SIG-M5 (cell line): ENCODE measurements around the gene RDH12.
A peak's percentile ranks its signal among the peaks of the same experiment; 100 is the strongest.

Source experiments
- DNase-seq: peaks from one replicate; lab custom pipeline; 2025; lab: John Stamatoyannopoulos, UW

Gene RDH12

DNA sequence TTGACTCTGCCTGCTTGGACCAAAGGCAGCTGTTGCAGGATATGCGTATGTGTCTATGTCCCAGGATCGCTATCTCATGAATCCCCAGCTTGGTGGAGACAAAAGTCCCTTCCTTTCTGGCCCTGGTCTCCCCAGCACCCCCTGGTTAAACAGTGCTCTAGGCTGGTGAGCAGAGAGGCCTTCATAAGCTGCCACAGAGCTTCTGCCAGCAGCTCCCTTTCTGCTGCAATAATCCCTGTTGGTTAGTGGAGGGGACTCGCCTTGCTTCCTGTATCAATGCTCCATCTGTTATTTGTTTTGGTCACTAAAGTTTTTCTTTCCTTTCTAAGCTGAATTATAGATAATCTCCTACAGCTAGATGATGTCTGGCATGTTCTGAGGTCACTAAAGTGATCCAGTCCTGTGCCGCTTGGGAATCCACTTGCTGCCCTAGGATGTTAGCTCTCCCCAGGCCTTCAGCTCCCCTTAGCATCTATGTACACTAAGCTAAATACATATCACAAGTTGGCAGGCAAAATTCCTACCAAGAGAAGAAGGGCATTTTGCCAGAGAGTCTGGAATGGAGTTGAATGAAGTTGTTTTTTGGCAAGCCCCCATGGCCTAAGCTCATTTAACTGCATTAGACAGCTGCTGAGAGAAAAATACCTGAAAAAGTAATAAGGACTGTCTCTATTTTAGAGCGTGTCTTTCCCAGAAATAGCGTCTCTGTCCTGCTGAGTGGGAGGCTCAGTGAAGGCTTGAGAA, 47.8 kb downstream of the RDH12 start:
- DNase-seq, result no peak

DNA sequence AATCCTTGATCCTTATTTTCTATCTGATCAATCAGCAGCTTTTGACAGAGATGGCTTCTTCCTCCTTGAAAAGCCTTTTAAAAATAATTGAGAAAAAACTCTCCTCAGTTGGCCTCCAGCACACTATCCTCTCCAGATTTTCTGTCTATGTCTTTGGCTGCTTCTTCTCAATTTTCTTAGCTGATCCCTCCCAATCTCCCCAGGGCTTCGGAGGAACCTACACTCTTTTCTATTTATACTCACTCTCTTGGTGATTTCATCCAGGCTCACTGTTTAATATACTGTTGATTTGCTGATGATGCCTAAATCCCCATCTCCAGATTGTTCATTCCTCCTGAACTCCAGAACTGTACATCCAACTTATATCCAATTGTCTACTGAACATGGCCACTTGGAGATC, 54.8 kb downstream of the RDH12 start:
- DNase-seq, result no peak

DNA sequence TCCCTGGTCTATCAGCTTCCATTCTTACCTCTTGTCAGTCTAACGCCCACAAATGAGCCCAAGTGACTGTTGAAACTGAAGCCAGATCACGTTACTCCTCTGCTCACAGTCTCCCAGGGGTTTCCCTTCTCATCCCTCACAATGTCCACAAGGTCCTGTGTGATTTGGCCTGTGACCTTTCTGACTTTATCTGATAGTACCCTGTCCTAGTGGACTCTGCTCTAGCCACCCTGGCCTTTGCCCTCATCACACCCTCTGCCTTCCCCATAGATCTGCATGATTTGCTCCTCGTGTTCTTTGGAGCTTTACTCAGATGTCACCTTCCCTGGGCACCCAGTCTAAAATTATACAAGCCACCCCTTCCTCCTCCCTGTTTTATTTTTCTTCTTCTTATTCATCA, 55.5 kb downstream of the RDH12 start:
- DNase-seq, result no peak

DNA sequence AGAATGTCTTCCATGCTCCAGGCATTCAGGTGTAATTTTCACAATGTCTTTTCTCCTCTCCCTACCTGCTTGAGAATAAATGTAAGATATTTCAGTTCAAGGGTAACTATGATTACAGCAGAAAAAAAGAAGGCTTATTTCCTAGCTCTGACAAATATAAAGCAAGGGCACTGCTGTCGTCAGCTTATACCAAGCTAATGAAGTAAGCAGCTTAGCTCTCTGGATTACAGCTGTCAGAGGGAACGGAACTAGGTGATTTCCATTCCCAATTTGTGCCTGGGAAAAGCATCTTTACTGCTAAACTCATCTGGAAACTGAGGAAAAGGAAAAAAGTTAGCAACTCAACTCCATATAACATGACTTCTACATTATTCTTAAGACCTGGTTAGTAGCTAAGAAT, 58.2 kb downstream of the RDH12 start:
- DNase-seq, result no peak

DNA sequence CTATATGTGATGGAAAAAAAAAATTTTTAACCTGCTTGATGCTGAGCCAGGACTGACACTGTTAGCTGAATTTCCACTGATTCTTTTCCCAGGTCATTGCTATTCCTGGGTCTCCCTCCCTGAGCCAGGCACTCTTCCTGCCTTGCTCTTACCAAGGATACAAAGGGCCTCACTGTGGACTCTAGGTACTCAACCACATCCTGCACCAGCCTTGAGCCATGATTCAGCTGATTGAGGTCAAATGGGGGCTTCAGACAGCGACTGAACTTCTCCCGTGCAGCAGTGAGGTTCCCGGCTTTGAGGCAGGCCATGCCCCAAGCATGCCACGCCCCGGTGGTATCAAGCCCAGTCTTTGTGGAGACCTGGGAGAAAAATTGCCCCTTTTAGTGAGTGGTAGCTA, 60.4 kb downstream of the RDH12 start:
- DNase-seq, result no peak

DNA sequence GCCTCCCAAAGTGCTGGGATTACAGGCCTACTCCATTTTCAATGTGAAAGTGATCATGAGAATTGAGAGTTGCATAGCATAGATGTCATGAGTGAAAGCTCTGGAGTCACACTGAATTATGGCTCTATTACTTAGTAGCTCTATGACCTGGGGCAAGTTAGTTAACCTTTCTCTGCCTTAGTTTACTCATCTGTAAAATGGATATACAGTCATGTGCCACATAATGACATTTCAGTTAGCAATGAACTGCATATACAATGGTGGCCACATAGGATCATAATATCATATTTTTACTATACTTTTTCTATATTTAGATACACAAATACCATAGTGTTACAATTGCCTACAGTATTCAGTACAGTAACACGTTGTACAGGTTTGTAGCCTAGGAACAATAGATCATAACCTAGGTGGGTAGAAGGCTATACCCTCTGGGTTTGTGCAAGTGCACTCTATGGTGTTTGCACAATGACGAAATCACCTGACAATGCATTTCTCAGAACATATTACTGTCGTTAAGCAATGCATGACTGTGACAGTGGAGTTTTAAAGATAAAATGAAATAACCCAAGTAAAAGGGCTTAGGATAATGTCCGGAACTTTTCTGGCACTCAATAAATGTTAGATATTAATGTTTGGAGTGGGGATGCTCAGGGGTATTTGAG, 61.6 kb downstream of the RDH12 start:
- no peak for DNase-seq

DNA sequence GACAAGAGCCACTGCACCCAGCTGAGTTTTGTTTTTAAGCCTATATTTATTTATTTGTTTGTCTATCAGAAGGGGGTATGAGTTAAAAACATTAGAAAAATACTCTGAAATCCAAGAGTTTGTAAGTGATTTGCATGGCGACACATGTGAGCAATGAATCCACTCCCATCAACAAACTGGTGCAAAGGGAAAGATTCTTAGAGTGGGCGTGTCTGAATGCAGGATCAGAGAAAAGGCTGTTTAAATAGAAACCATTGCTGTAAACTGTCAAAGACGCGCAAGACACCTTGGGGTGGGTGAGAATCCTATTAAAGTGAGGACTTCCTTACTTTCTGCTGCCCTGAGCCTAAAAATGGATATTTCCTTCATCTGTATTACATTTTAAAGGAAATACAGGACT, 62.8 kb downstream of the RDH12 start:
- no peak for DNase-seq

DNA sequence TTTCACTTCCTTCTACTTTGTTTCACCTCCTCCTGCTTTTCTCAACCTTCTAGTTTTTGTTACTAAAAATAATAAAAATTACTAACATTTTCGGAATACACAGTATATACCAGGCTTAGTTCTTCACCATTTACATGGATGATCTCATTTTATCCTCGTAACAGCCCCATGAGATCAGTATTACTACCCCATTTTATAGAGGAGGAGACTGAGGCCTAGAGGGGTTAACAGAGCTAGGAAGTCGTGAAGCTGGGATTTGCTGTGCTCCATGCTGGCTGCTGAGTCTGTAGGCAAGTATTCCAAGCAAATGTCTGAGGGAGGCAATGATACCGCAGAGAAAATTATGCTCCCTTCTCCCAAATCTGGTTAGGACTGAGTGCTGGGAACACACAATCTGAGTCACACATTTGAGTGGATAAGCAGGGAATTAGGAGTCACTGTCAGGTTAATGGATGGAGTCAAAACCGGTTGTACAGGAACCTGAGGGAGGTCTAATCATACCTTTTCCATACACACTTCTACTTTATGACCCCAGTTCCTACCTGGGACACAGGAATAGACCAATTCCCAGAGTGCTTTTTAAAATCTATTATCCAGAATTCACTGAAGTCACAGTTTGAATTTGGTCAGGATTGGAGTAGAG, 63.6 kb downstream of the RDH12 start:
- DNase-seq, result no peak

DNA sequence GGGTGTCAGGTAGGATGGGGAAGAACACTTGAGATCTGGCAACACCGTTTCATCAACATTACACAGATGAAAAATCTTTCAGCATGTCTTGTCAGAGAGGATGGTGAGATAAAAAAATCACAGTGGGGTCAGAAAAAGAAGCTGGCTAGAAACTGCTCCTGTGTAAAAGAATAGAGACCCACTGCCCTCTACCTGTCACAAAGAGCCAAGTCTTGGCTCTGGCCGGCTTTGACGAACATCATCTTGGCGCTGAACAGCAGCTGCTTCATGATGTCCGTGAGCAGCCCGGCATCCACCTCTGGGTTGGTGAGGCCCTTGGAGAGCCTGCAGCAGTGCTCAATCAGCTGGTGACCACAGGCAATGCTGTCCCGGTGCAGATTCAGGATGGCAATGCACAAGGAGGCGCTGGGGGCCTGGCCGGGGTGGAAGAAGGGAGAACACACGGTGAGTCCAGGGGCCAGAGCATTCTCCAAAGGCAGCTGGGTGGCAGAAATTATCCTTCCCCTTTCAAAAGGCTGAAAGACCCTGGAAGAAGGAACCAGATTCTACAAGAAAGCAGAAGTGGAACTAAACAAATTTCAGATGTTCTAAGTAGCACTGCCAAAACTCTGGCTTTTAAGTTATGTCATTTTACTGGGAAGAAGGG, 64.5 kb downstream of the RDH12 start:
- peak; percentile 18 for DNase-seq

DNA sequence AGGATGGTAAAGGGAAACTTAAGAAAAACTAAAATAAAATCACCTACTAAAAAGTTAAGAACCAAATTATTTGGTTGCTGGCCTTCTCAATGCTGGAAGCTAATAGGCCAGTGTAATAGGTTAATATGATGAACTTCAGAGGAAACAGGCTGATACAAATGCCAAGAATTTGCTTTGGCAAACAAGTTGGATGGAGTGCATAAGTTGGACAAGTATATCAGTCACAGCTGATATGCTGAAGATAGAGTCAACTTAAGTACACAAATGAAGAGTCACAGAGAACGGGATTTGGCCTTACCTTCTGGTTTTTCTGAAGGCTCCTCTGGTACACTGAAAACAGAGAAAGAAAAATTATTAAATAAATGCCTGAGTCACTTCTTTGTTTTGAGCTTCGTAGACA, 66.5 kb downstream of the RDH12 start:
- DNase-seq, result no peak

DNA sequence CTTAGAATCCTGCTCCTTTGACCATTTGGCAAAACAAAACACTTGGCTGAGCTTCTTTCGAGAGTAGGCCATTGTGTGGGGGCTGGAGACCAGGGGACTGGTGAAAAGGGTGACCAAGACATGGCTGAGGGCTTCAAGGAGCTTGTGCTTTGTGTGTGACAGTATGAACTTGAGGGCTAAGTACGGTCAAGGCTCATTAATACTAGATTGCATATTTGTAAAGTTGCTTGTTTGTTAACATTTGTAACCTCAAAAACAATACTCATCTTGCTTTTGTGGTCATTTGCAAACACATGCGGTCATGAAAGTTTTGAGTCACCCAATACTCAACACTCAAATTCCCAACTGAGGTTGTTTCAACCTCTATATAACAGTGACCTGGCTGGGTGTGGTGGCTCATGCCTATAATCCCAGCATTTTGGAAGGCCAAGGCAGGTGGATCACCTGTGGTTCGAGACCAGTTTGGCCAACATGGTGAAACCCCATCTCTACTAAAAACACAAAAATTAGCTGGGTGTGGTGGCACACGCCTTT, 72.2 kb downstream of the RDH12 start:
- no peak for DNase-seq

DNA sequence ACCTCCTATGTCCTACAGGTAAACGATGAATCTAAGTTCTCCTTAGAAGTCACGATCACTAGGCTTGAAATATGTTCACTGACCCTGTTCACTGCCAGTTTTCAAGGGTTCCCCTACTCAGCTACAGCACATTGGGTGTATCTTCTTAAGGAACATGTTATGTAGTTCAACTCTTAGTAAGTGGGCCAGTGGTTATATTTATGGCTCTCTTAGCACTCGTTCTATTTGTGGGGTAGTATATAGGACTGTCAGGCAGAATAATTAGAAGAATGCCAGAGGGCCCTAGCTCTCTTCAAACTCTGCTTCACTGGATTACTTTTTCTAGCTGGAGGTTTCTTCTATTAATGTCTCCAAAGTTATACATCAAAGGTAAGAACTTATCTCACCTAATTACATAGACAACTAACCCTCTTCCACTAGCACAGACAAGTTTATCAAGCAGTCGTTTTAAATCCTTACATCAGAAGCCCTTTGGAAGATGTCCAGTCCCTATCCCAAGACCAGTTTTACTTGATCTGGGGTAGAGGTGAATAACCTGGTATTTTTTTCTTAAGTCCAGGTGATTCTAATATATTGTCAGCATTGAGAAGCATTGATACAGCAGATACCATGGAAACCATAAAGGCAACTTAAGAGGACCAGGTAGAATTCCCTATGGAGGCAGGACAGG, 75.1 kb downstream of the RDH12 start:
- no peak for DNase-seq

DNA sequence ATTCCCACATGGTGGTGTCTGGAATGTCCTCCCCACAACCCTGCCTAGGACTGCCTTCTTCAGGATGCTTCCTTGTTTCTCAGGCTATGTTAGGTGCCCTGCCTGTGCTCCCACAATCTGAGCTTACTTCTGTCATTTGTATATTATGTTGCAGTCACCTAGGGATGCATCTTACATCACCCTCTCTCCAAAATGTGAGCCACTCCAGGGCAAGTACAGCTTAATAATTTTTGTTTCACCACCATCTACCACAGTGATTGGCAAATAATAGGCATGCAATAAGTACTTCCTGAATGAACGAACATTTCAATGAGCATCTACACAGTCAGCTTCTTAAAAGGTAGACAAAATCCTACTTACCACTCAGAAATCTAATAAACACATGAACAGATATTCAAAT, 77.1 kb downstream of the RDH12 start:
- no peak for DNase-seq

DNA sequence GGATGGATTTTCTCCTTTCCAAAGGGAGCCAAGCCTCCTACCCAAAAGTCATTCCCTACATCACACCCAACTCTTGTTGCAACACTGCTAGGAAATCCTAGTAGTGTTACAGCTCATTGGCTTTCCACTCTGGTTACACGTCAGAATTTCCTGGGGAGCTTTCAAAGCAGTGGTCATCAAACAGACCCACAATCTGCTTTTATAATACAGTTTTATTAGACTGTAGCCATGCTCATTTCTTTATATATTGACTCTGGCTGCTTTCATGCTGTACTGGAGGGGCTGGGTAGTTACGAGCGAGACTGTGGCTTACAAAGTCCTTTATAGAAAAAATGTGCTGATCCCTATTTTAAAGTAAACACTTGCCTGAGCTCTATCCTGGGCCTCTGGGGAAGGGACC, 80.4 kb downstream of the RDH12 start:
- no peak for DNase-seq
